HEK293 (cell line): Measurements from ENCODE around the gene HOXB1.

ENCODE experiments used
- ATF2 ChIP-seq: fragments of 450-650 bp; formaldehyde crosslinking; IDR thresholded peaks from 2 replicates; pipeline ENCODE4 v1.5.1; 2016; ENCODE audit warnings: missing biosample characterization, missing genetic modification characterization, low read depth
- GLI2 ChIP-seq: fragments of 450-650 bp; formaldehyde crosslinking; IDR thresholded peaks from 2 replicates; pipeline ENCODE4; 2017; ENCODE audit warnings: missing biosample characterization, missing genetic modification characterization, low read depth, borderline replicate concordance
- OVOL3 ChIP-seq: fragments of 450-650 bp; formaldehyde crosslinking; IDR thresholded peaks from 2 replicates; pipeline ENCODE4 v1.5.1; 2016; ENCODE audit warnings: missing biosample characterization, missing genetic modification characterization
- ZBTB49 ChIP-seq: fragments of 450-650 bp; formaldehyde crosslinking; IDR thresholded peaks from 2 replicates; pipeline ENCODE4 v1.5.1; 2016; ENCODE audit warnings: missing biosample characterization, missing genetic modification characterization, low read depth
- ZBTB6 ChIP-seq: fragments of 450-650 bp; formaldehyde crosslinking; IDR thresholded peaks from 2 replicates; pipeline ENCODE4 v1.5.1; 2017; ENCODE audit warnings: missing biosample characterization, missing genetic modification characterization
- ZNF114 ChIP-seq: fragments of 450-650 bp; formaldehyde crosslinking; IDR thresholded peaks from 2 replicates; pipeline ENCODE4 v1.5.0; 2017; ENCODE audit warnings: missing biosample characterization, missing genetic modification characterization
- ZNF16 ChIP-seq: fragments of 450-650 bp; formaldehyde crosslinking; IDR thresholded peaks from 2 replicates; pipeline ENCODE4 v1.5.1; 2016; ENCODE audit warnings: low read depth, missing biosample characterization, missing genetic modification characterization
- ZNF174 ChIP-seq: fragments of 450-650 bp; formaldehyde crosslinking; IDR thresholded peaks from 2 replicates; pipeline ENCODE4 v1.5.0; 2017; ENCODE audit warnings: missing biosample characterization, mild to moderate bottlenecking, missing genetic modification characterization
- ZNF19 ChIP-seq: fragments of 450-650 bp; formaldehyde crosslinking; IDR thresholded peaks from 2 replicates; pipeline ENCODE4; 2016; ENCODE audit warnings: missing biosample characterization, missing genetic modification characterization, low read depth
- ZNF280D ChIP-seq: fragments of 450-650 bp; formaldehyde crosslinking; IDR thresholded peaks from 2 replicates; pipeline ENCODE4 v1.5.1; 2016; ENCODE audit warnings: missing biosample characterization, missing genetic modification characterization
- ZNF423 ChIP-seq: fragments of 450-650 bp; formaldehyde crosslinking; IDR thresholded peaks from 2 replicates; pipeline ENCODE4 v1.5.1; 2016; ENCODE audit warnings: missing biosample characterization, missing genetic modification characterization
- ZNF473 ChIP-seq: fragments of 450-650 bp; formaldehyde crosslinking; IDR thresholded peaks from 2 replicates; pipeline ENCODE4 v1.5.1; 2017; ENCODE audit warnings: missing biosample characterization, missing genetic modification characterization
- ZNF514 ChIP-seq: fragments of 450-650 bp; formaldehyde crosslinking; IDR thresholded peaks from 2 replicates; pipeline ENCODE4 v1.5.1; 2016; ENCODE audit warnings: missing biosample characterization, missing genetic modification characterization
- ZNF658 ChIP-seq: fragments of 450-650 bp; formaldehyde crosslinking; IDR thresholded peaks from 2 replicates; pipeline ENCODE4; 2016; ENCODE audit warnings: missing biosample characterization, missing genetic modification characterization
- ZNF776 ChIP-seq: fragments of 450-650 bp; formaldehyde crosslinking; IDR thresholded peaks from 2 replicates; pipeline ENCODE4 v1.5.0; 2017; ENCODE audit warnings: missing biosample characterization, missing genetic modification characterization, borderline replicate concordance
- ZSCAN30 ChIP-seq: fragments of 450-650 bp; IDR thresholded peaks from 2 replicates; pipeline ENCODE4 v1.5.1; 2018; ENCODE audit warnings: missing biosample characterization, mild to moderate bottlenecking, missing genetic modification characterization, moderate library complexity
- TF ChIP-seq, protein P1 (sequence below): fragments of 450-650 bp; formaldehyde crosslinking; IDR thresholded peaks from 2 replicates; pipeline ENCODE4 v1.5.1; 2016; ENCODE audit warnings: missing biosample characterization, missing genetic modification characterization
- TF ChIP-seq, protein P2 (sequence below): fragments of 450-650 bp; formaldehyde crosslinking; IDR thresholded peaks from 2 replicates; pipeline ENCODE4 v1.5.1; 2017; ENCODE audit warnings: missing biosample characterization, missing genetic modification characterization
- TF ChIP-seq, protein P3 (sequence below): fragments of 450-650 bp; formaldehyde crosslinking; IDR thresholded peaks from 2 replicates; pipeline ENCODE4 v1.5.1; 2016; ENCODE audit warnings: missing biosample characterization, missing genetic modification characterization
- TF ChIP-seq, protein P4 (sequence below): fragments of 450-650 bp; formaldehyde crosslinking; IDR thresholded peaks from 2 replicates; pipeline ENCODE4 v1.5.0; 2017; ENCODE audit warnings: missing biosample characterization, missing genetic modification characterization, borderline replicate concordance

The HOXB1 gene

GRCh38 chr17:48492401-48493298 lies 38.2 kb downstream of the HOXB1 start (continued):
- TF ChIP-seq, protein P1, sequence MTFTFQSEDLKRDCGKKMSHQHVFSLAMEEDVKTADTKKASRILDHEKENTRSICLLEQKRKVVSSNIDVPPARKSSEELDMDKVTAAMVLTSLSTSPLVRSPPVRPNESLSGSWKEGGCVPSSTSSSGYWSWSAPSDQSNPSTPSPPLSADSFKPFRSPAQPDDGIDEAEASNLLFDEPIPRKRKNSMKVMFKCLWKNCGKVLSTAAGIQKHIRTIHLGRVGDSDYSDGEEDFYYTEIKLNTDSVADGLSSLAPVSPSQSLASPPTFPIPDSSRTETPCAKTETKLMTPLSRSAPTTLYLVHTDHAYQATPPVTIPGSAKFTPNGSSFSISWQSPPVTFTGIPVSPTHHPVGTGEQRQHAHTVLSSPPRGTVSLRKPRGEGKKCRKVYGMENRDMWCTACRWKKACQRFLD (tag by site-specific recombination): no peak
- TF ChIP-seq ZBTB49 (tag by site-specific recombination): no peak
- TF ChIP-seq OVOL3 (tag by site-specific recombination): peak; percentile 93
- TF ChIP-seq ZNF514 (tag by site-specific recombination): no peak
- TF ChIP-seq ZBTB6 (tag by site-specific recombination): peak; percentile 91
- TF ChIP-seq ZNF19 (tag by site-specific recombination): no peak
- TF ChIP-seq, protein P2, sequence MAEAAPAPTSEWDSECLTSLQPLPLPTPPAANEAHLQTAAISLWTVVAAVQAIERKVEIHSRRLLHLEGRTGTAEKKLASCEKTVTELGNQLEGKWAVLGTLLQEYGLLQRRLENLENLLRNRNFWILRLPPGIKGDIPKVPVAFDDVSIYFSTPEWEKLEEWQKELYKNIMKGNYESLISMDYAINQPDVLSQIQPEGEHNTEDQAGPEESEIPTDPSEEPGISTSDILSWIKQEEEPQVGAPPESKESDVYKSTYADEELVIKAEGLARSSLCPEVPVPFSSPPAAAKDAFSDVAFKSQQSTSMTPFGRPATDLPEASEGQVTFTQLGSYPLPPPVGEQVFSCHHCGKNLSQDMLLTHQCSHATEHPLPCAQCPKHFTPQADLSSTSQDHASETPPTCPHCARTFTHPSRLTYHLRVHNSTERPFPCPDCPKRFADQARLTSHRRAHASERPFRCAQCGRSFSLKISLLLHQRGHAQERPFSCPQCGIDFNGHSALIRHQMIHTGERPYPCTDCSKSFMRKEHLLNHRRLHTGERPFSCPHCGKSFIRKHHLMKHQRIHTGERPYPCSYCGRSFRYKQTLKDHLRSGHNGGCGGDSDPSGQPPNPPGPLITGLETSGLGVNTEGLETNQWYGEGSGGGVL: peak; percentile 97
- TF ChIP-seq, protein P3, sequence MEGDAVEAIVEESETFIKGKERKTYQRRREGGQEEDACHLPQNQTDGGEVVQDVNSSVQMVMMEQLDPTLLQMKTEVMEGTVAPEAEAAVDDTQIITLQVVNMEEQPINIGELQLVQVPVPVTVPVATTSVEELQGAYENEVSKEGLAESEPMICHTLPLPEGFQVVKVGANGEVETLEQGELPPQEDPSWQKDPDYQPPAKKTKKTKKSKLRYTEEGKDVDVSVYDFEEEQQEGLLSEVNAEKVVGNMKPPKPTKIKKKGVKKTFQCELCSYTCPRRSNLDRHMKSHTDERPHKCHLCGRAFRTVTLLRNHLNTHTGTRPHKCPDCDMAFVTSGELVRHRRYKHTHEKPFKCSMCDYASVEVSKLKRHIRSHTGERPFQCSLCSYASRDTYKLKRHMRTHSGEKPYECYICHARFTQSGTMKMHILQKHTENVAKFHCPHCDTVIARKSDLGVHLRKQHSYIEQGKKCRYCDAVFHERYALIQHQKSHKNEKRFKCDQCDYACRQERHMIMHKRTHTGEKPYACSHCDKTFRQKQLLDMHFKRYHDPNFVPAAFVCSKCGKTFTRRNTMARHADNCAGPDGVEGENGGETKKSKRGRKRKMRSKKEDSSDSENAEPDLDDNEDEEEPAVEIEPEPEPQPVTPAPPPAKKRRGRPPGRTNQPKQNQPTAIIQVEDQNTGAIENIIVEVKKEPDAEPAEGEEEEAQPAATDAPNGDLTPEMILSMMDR (tag by site-specific recombination): peak; percentile 93
- TF ChIP-seq ZNF280D: no peak
- no peak for TF ChIP-seq ZNF473 (tag by site-specific recombination)
- TF ChIP-seq ZNF776 (tag by site-specific recombination): no peak
- TF ChIP-seq ZSCAN30 (tag by site-specific recombination): peak; percentile 96
- TF ChIP-seq, protein P4, sequence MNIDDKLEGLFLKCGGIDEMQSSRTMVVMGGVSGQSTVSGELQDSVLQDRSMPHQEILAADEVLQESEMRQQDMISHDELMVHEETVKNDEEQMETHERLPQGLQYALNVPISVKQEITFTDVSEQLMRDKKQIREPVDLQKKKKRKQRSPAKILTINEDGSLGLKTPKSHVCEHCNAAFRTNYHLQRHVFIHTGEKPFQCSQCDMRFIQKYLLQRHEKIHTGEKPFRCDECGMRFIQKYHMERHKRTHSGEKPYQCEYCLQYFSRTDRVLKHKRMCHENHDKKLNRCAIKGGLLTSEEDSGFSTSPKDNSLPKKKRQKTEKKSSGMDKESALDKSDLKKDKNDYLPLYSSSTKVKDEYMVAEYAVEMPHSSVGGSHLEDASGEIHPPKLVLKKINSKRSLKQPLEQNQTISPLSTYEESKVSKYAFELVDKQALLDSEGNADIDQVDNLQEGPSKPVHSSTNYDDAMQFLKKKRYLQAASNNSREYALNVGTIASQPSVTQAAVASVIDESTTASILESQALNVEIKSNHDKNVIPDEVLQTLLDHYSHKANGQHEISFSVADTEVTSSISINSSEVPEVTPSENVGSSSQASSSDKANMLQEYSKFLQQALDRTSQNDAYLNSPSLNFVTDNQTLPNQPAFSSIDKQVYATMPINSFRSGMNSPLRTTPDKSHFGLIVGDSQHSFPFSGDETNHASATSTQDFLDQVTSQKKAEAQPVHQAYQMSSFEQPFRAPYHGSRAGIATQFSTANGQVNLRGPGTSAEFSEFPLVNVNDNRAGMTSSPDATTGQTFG (tag by site-specific recombination): no peak
- TF ChIP-seq ATF2 (tag by site-specific recombination): no peak
- peak; percentile 94; the same call in 1 of the 2 replicates for TF ChIP-seq GLI2 (tag by site-specific recombination)
- no peak; the same call in 1 of the 2 replicates for TF ChIP-seq ZNF16 (tag by site-specific recombination)
- TF ChIP-seq ZNF658 (tag by site-specific recombination): no peak
- TF ChIP-seq ZNF174 (tag by site-specific recombination): no peak
- no peak for TF ChIP-seq ZNF114 (tag by site-specific recombination)
- TF ChIP-seq ZNF423 (tag by site-specific recombination): peak; percentile 58; the same call in 1 of the 2 replicates
